H1 (cell line): Measurements from ENCODE around the gene PRMT1. TPM values are rescaled to one million over a fixed set of nuclear protein-coding genes. Genes with fewer than 3 reads are reported as not detected.

Experiments
- EP300 ChIP-seq, 2 experiments: IDR thresholded peaks; 1 replicate in 1 of 2; 2 replicates in 1 of 2; pipeline ENCODE4 v1.6.1; 2011 to 2012; ENCODE audit warnings: low read depth in 2 of 2, low read length in 2 of 2, mild to moderate bottlenecking in 2 of 2, borderline replicate concordance in 1 of 2, inconsistent platforms in 1 of 2, moderate library complexity in 1 of 2
- HDAC2 ChIP-seq, 2 experiments: fragments of 300-600 bp in 1 of 2; sonication (generic) in 1 of 2; IDR thresholded peaks; 2 replicates each; pipeline ENCODE4 v1.6.1; 2011 to 2012; ENCODE audit warnings: low read depth in 2 of 2, low read length in 2 of 2, mild to moderate bottlenecking in 2 of 2, moderate library complexity in 2 of 2, borderline replicate concordance in 1 of 2, inconsistent platforms in 1 of 2
- SP2 ChIP-seq: IDR thresholded peaks from 2 replicates; pipeline ENCODE4 v1.6.1; 2012; ENCODE audit warnings: mild to moderate bottlenecking, low read length, inconsistent platforms
- polyA plus RNA-seq, 7 experiments: library from polyadenylated mRNA; depleted of rRNA in 3 of 7; stranded (reverse) in 5 of 7; unstranded in 2 of 7; fragments of >200 nt in 5 of 7; fragments of 200-250 nt in 2 of 7; gene quantifications; 1 replicate in 5 of 7; 2 replicates in 1 of 7; 4 replicates in 1 of 7; pipeline versions ENCODE4 v1.2.1 to v1.2.3, GENCODE V29; 2011 to 2013; ENCODE audit warnings: missing spikeins in 2 of 7, mixed read lengths in 2 of 7
- total RNA-seq: library from RNA; stranded (reverse); fragmentation: NEBNext Ultra II Directional; extraction: Animal tissue kit (Norgen Biotek cat#: 25700); gene quantifications from 2 replicates; pipeline ENCODE4 v1.2.1, GENCODE V29; 2021
- TF ChIP-seq, protein P1 (sequence below): fragments of 300-600 bp; sonication (generic); IDR thresholded peaks from 2 replicates; pipeline ENCODE4 v1.7.1; 2012; ENCODE audit warnings: low read length, moderate library complexity, mild to moderate bottlenecking, inconsistent platforms; ENCODE audit not compliant: insufficient replicate concordance

Gene PRMT1
- total and polyA plus RNA-seq, 2 of the 8 experiments (the other 6 are each of a cell fraction or from before 2014, with no cell fraction given), result 561 to 1,215 TPM

DNA sequence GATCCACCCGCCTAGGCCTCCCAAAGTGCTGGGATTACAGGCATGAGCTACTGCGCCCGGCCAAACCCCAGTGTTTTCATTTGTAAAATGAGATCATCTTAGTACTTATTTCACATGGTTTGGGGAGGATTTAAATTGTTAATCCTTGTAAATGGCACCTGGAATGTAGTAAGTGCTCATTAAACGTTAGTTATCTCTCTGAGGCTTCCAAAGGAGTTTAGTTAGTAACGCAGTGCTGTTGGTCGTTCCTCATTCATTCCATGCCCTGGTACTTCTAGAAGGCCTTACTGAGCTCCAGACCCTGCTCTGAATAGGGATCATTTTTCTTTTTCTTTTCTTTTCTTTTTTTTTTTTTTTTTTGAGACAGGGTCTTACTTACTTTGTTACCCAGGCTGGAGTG, 19.0 kb downstream of the PRMT1 start (continued):
- TF ChIP-seq HDAC2 (IDR thresholded peaks at IDR 0.05; ENCODE audit: borderline replicate concordance in 1 of 2, low read depth in 2 of 2, low read length in 2 of 2) (no peak), EP300 (IDR thresholded peaks at IDR 0.05; ENCODE audit: borderline replicate concordance in 1 of 2, low read depth in 2 of 2, low read length in 2 of 2) (no peak), SP2 (no peak)
- TF ChIP-seq, protein P1, sequence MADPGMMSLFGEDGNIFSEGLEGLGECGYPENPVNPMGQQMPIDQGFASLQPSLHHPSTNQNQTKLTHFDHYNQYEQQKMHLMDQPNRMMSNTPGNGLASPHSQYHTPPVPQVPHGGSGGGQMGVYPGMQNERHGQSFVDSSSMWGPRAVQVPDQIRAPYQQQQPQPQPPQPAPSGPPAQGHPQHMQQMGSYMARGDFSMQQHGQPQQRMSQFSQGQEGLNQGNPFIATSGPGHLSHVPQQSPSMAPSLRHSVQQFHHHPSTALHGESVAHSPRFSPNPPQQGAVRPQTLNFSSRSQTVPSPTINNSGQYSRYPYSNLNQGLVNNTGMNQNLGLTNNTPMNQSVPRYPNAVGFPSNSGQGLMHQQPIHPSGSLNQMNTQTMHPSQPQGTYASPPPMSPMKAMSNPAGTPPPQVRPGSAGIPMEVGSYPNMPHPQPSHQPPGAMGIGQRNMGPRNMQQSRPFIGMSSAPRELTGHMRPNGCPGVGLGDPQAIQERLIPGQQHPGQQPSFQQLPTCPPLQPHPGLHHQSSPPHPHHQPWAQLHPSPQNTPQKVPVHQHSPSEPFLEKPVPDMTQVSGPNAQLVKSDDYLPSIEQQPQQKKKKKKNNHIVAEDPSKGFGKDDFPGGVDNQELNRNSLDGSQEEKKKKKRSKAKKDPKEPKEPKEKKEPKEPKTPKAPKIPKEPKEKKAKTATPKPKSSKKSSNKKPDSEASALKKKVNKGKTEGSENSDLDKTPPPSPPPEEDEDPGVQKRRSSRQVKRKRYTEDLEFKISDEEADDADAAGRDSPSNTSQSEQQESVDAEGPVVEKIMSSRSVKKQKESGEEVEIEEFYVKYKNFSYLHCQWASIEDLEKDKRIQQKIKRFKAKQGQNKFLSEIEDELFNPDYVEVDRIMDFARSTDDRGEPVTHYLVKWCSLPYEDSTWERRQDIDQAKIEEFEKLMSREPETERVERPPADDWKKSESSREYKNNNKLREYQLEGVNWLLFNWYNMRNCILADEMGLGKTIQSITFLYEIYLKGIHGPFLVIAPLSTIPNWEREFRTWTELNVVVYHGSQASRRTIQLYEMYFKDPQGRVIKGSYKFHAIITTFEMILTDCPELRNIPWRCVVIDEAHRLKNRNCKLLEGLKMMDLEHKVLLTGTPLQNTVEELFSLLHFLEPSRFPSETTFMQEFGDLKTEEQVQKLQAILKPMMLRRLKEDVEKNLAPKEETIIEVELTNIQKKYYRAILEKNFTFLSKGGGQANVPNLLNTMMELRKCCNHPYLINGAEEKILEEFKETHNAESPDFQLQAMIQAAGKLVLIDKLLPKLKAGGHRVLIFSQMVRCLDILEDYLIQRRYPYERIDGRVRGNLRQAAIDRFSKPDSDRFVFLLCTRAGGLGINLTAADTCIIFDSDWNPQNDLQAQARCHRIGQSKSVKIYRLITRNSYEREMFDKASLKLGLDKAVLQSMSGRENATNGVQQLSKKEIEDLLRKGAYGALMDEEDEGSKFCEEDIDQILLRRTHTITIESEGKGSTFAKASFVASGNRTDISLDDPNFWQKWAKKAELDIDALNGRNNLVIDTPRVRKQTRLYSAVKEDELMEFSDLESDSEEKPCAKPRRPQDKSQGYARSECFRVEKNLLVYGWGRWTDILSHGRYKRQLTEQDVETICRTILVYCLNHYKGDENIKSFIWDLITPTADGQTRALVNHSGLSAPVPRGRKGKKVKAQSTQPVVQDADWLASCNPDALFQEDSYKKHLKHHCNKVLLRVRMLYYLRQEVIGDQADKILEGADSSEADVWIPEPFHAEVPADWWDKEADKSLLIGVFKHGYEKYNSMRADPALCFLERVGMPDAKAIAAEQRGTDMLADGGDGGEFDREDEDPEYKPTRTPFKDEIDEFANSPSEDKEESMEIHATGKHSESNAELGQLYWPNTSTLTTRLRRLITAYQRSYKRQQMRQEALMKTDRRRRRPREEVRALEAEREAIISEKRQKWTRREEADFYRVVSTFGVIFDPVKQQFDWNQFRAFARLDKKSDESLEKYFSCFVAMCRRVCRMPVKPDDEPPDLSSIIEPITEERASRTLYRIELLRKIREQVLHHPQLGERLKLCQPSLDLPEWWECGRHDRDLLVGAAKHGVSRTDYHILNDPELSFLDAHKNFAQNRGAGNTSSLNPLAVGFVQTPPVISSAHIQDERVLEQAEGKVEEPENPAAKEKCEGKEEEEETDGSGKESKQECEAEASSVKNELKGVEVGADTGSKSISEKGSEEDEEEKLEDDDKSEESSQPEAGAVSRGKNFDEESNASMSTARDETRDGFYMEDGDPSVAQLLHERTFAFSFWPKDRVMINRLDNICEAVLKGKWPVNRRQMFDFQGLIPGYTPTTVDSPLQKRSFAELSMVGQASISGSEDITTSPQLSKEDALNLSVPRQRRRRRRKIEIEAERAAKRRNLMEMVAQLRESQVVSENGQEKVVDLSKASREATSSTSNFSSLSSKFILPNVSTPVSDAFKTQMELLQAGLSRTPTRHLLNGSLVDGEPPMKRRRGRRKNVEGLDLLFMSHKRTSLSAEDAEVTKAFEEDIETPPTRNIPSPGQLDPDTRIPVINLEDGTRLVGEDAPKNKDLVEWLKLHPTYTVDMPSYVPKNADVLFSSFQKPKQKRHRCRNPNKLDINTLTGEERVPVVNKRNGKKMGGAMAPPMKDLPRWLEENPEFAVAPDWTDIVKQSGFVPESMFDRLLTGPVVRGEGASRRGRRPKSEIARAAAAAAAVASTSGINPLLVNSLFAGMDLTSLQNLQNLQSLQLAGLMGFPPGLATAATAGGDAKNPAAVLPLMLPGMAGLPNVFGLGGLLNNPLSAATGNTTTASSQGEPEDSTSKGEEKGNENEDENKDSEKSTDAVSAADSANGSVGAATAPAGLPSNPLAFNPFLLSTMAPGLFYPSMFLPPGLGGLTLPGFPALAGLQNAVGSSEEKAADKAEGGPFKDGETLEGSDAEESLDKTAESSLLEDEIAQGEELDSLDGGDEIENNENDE, result no peak
